Left forelimb (tissue), 1 donor: ENCODE data around the gene VAMP1.

ENCODE experiments used
- DNase-seq: peaks from one replicate; pipeline ENCODE4 v3.0.0-alpha.2; 2018; ENCODE audit warnings: low spot score

Gene VAMP1

DNA sequence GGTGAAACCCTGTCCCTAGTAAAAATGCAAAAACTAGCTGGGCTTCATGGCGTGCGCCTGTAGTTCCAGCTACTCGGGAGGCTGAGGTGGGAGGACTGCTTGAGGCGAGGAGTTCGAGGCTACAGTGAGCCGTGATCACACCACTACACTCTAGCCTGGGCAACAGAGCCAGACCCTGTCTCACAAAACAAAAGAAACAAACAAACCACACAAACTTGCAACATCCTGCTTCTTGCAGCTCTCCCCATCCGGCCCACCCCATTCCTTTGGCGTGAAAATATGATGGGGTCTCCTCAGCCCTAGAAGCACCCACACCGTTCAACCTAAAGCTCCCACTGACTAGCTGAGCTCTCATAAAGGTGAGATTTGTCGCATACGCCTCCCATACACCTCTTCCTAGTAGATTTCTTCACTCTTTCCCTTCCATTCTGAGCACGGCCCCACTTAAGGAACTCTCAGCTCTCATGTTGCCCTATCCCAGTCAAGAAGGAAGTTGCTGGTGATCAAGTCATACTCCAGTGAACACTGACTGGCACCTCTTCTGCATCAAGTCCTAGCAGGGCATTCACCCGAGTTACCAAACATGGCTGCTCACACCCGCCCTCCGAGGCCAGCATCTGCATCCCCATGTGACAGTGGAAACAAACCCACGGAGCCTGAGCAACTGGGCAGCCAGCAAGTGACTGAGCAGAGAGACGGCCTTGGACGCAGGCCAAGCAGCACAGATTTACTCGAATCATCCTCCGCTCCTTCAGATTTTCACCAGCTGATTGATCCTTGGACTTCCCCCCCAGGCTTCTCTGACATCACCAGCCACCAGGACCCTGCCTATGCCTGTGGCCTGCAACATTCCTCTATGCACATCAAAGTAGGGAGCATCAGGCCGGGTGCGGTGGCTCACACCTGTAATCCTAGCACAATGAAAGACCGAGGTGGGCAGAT lies 44.6 kb downstream of the VAMP1 start:
- DNase-seq, result no peak

- no peak for DNase-seq
These were observed 45.6 kb downstream of the VAMP1 start for GRCh38 chr12:6424866-6425265.

- DNase-seq, result no peak
These were observed 46.5 kb downstream of the VAMP1 start for GRCh38 chr12:6424008-6424347.

DNA sequence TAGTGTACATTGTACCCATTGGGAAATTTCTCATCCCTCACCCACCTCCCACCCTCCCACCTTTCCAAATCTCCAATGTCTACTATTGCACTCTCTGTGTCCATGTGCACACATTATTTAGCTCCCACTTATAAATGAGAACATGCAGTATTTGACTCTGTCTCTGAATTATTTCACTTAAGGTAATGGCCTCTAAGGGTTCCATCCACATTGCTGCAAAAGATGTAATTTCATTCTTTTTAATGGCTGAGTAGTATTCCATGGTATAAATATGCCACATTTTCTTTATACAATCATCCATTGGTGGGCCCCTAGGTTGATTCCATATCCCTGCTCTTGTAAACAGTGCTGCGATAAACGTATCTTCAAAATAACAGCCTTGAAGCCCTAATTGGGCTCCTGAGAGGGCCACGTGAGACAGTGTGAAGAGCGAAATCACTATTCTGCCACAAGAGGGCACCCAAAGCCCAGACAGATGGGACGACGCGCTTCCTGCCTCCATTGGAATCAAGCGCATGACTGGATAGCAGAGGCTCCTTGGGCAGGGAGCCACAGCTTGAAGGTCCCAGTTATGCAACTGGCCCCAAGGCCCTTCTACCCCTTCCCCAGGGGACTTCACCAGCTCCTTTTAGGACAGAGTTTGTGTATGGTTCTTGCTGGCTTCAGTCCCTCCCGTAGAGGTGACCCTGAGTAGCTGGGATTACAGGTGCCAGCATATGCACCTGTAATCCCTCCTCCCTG lies 47.0 kb downstream of the VAMP1 start:
- peak; percentile 74 for DNase-seq

DNA sequence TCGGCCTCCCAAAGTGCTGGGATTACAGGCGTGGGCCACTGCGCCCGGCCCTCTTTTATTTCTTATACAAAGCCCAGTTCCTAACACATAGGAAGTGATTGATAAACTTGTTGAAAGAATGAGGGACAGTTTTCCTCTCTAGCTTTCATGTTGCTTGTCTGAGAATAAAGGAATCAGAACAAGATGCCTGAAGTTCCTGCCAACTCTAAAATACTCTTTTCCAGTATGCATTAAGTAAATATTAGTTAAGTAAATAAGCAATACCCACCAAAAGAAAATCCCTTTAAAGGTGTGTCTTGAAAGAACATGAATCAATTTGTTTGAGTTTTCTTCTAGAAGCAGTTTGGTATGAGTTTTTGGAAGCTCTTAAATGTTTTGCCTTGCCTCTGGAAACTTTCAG lies 50.1 kb downstream of the VAMP1 start:
- DNase-seq, result no peak

GRCh38 chr12:6418796-6419195 lies 51.7 kb downstream of the VAMP1 start:
- no peak for DNase-seq

- DNase-seq, result no peak
These were observed 53.9 kb downstream of the VAMP1 start for GRCh38 chr12:6416596-6416995.
